ENCODE measurements around the gene RASGEF1B. TPM values are rescaled to one million over a fixed set of nuclear protein-coding genes. Genes with fewer than 3 reads are reported as not detected.

The RASGEF1B gene
- total and polyA plus RNA-seq, 2 of the 4 experiments (the other 2 are of a cell fraction), result 0.09 to 0.36 TPM

GRCh38 chr4:81510643-81511178, 39.0 kb upstream of the RASGEF1B start:
- no peak overlapping the region for H3K27ac ChIP-seq (ENCODE audit: insufficient read depth, low read length)
- POLR2A ChIA-PET (ENCODE audit: unreplicated experiment), result no interaction called here
- H2AK9ac ChIP-seq (replicated peaks; ENCODE audit: low read depth, low read length, poor library complexity), result no peak overlapping the region
- no peak overlapping the region for H2BK20ac ChIP-seq (ENCODE audit: low read depth, low read length)
- H3K79me1 ChIP-seq (ENCODE audit: low read depth in 1 of 2, low read length in 2 of 2), result no peaks in the 10 kb centered on the region
- H2BK15ac ChIP-seq (ENCODE audit: low read depth, low read length), result no peak overlapping the region
- CTCF ChIA-PET, result no interaction called here
- no peak overlapping the region for H4K8ac ChIP-seq (ENCODE audit: low read depth in 2 of 2, low read length in 2 of 2)
- no peak for TF ChIP-seq RAD21 (IDR thresholded peaks at IDR 0.05; ENCODE audit: low read length)
- TF ChIP-seq POLR2A (IDR thresholded peaks at IDR 0.05; ENCODE audit: low read depth, low read length), result no peak
- TF ChIP-seq CEBPB (IDR thresholded peaks at IDR 0.05; ENCODE audit: low read depth, low read length), result no peak
- no peak for TF ChIP-seq NFE2L2 (IDR thresholded peaks at IDR 0.05; ENCODE audit: low read depth, low read length)
- TF ChIP-seq BHLHE40 (IDR thresholded peaks at IDR 0.05; ENCODE audit: low read depth, low read length), result no peak
- TF ChIP-seq, protein P1, sequence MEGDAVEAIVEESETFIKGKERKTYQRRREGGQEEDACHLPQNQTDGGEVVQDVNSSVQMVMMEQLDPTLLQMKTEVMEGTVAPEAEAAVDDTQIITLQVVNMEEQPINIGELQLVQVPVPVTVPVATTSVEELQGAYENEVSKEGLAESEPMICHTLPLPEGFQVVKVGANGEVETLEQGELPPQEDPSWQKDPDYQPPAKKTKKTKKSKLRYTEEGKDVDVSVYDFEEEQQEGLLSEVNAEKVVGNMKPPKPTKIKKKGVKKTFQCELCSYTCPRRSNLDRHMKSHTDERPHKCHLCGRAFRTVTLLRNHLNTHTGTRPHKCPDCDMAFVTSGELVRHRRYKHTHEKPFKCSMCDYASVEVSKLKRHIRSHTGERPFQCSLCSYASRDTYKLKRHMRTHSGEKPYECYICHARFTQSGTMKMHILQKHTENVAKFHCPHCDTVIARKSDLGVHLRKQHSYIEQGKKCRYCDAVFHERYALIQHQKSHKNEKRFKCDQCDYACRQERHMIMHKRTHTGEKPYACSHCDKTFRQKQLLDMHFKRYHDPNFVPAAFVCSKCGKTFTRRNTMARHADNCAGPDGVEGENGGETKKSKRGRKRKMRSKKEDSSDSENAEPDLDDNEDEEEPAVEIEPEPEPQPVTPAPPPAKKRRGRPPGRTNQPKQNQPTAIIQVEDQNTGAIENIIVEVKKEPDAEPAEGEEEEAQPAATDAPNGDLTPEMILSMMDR (conservative IDR thresholded peaks at IDR 0.05; ENCODE audit: low read depth, low read length), result no peak
- no peak for TF ChIP-seq CHD1 (IDR thresholded peaks at IDR 0.05; ENCODE audit: low read depth, low read length)
- no peak for TF ChIP-seq FOS (IDR thresholded peaks at IDR 0.05; ENCODE audit: low read depth, low read length)
- no peak for TF ChIP-seq MAZ (IDR thresholded peaks at IDR 0.05; ENCODE audit: borderline replicate concordance, low read depth, low read length)
- TF ChIP-seq USF2 (IDR thresholded peaks at IDR 0.05; ENCODE audit: low read depth, low read length), result no peak
- TF ChIP-seq, protein P2, sequence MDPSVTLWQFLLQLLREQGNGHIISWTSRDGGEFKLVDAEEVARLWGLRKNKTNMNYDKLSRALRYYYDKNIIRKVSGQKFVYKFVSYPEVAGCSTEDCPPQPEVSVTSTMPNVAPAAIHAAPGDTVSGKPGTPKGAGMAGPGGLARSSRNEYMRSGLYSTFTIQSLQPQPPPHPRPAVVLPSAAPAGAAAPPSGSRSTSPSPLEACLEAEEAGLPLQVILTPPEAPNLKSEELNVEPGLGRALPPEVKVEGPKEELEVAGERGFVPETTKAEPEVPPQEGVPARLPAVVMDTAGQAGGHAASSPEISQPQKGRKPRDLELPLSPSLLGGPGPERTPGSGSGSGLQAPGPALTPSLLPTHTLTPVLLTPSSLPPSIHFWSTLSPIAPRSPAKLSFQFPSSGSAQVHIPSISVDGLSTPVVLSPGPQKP (IDR thresholded peaks at IDR 0.05; ENCODE audit: borderline replicate concordance, low read depth, low read length), result no peak
- no peak for TF ChIP-seq MXI1 (IDR thresholded peaks at IDR 0.05; ENCODE audit: borderline replicate concordance, low read depth, low read length)
- no peaks in the 10 kb centered on the region for H4K20me1 ChIP-seq (ENCODE audit: insufficient read depth, low read length)
- H3K56ac ChIP-seq (ENCODE audit: extremely low read depth, insufficient read depth, low read length), result no peak overlapping the region
- no peak overlapping the region for H2BK120ac ChIP-seq (ENCODE audit: low read depth, low read length)
- dilution Hi-C loops (cut with HindIII; ENCODE audit: low sequenced_read_pairs, unreplicated experiment), result no loop called here
- no peak overlapping the region for H3K23ac ChIP-seq (ENCODE audit: low read depth, low read length)
- WGBS, 2 experiments (ENCODE audit: extremely low coverage in 2 of 2, insufficient read length in 1 of 2), result 70% methylated on average over 2 of the region's 3 CpGs; no CpG with 5 or more reads in 1 of the 2 experiments
- intact Hi-C loops (cut with micrococcal nuclease), result no loop called here
- H3K4me1 ChIP-seq (ENCODE audit: control insufficient read depth, insufficient read depth, low read length), result no peaks in the 10 kb centered on the region
- no peaks in the 10 kb centered on the region for H3K36me3 ChIP-seq (ENCODE audit: control insufficient read depth, insufficient read depth, low read length)
- H2BK5ac ChIP-seq (ENCODE audit: low read depth, low read length, poor library complexity, severe bottlenecking), result no peak overlapping the region
- H3K9me3 ChIP-seq (ENCODE audit: control insufficient read depth, insufficient read depth, low read length), result no peaks in the 10 kb centered on the region
- no peak overlapping the region for H3K4me3 ChIP-seq (ENCODE audit: insufficient read depth, low read depth, low read length)
- DNase-seq, result no peak
- BruUV-seq (replicated peaks), result no TSS peak
- H4K91ac ChIP-seq (ENCODE audit: insufficient read depth, low read depth, low read length), result no peak overlapping the region
- in situ Hi-C loops (cut with MboI; ENCODE audit: low sequenced_read_pairs), result no loop called here
- H3K14ac ChIP-seq (replicated peaks; ENCODE audit: low read depth, low read length), result no peak overlapping the region
- H3K18ac ChIP-seq (ENCODE audit: low read depth, low read length), result no peak overlapping the region
- no peak overlapping the region for H4K5ac ChIP-seq (ENCODE audit: low read depth, low read length)
- no peak for ATAC-seq (ENCODE audit: low read depth)
- peaks cover 3% of the 10 kb centered on the region; the same call in 1 of the 2 replicates for H3K27me3 ChIP-seq (ENCODE audit: control insufficient read depth, insufficient read depth, low read length)
- H2AK5ac ChIP-seq (ENCODE audit: low read depth, low read length), result no peak overlapping the region
- H3K4me2 ChIP-seq (ENCODE audit: low read depth, low read length), result no peak overlapping the region
- H2AFZ ChIP-seq (replicated peaks; ENCODE audit: low read length, poor library complexity), result no peak overlapping the region
- H3K9me1 ChIP-seq (ENCODE audit: insufficient read depth, low read length), result no peaks in the 10 kb centered on the region
- H3K4ac ChIP-seq (ENCODE audit: low read depth, low read length), result no peak overlapping the region
- H3K9ac ChIP-seq (ENCODE audit: low read depth, low read length), result no peak overlapping the region

Measured in IMR-90 (cell line).